ENCODE data around the gene CCDC178.

Gene CCDC178

GRCh38 chr18:32975501-32975900, 465.0 kb downstream of the CCDC178 start:
- no peaks in the 10 kb centered on the region for H3K36me3 ChIP-seq (ENCODE audit: low read depth)
- no peak for TF ChIP-seq CTCF (IDR thresholded peaks at IDR 0.05; ENCODE audit: poor library complexity, severe bottlenecking)
- ATAC-seq (ENCODE audit: low read depth) (no peak), DNase-seq (ENCODE audit: low spot score) (no peak)
- no peak overlapping the region for H3K4me3 ChIP-seq (ENCODE audit: severe bottlenecking)
- H3K27me3 ChIP-seq (ENCODE audit: insufficient read depth, poor library complexity, severe bottlenecking): no peaks in the 10 kb centered on the region
- H3K9me3 ChIP-seq (ENCODE audit: severe bottlenecking): no peaks in the 10 kb centered on the region
- no peak overlapping the region for H3K27ac ChIP-seq (ENCODE audit: poor library complexity, severe bottlenecking)
- H3K4me1 ChIP-seq (ENCODE audit: insufficient read depth, poor library complexity, severe bottlenecking): no peaks in the 10 kb centered on the region

GRCh38 chr18:32975163-32975436, 465.4 kb downstream of the CCDC178 start:
- H3K36me3 ChIP-seq (ENCODE audit: low read depth): no peaks in the 10 kb centered on the region
- no peak for TF ChIP-seq CTCF (IDR thresholded peaks at IDR 0.05; ENCODE audit: poor library complexity, severe bottlenecking)
- ATAC-seq (ENCODE audit: low read depth) (no peak), DNase-seq (ENCODE audit: low spot score) (no peak)
- no peak overlapping the region for H3K27ac ChIP-seq (ENCODE audit: poor library complexity, severe bottlenecking)
- H3K27me3 ChIP-seq (ENCODE audit: insufficient read depth, poor library complexity, severe bottlenecking): no peaks in the 10 kb centered on the region
- H3K9me3 ChIP-seq (ENCODE audit: severe bottlenecking): no peaks in the 10 kb centered on the region
- no peak overlapping the region for H3K4me3 ChIP-seq (ENCODE audit: severe bottlenecking)
- H3K4me1 ChIP-seq (ENCODE audit: insufficient read depth, poor library complexity, severe bottlenecking): no peaks in the 10 kb centered on the region

- Histone ChIP-seq H3K36me3 (ENCODE audit: low read depth) (no peaks in the 10 kb centered on the region), H3K9me3 (ENCODE audit: severe bottlenecking) (no peaks in the 10 kb centered on the region), H3K27ac (ENCODE audit: poor library complexity, severe bottlenecking) (no peak overlapping the region), H3K4me3 (ENCODE audit: severe bottlenecking) (no peak overlapping the region), H3K4me1 (ENCODE audit: insufficient read depth, poor library complexity, severe bottlenecking) (no peaks in the 10 kb centered on the region), H3K27me3 (ENCODE audit: insufficient read depth, poor library complexity, severe bottlenecking) (no peaks in the 10 kb centered on the region)
- ATAC-seq (ENCODE audit: low read depth): no peak
- DNase-seq (ENCODE audit: low spot score): no peak
- no peak for TF ChIP-seq CTCF (IDR thresholded peaks at IDR 0.05; ENCODE audit: poor library complexity, severe bottlenecking)
Observed at GRCh38 chr18:32974421-32975162, 465.9 kb downstream of the CCDC178 start.

GRCh38 chr18:32968248-32968647, 472.3 kb downstream of the CCDC178 start:
- DNase-seq (ENCODE audit: low spot score) (no peak), ATAC-seq (ENCODE audit: low read depth) (no peak)
- Histone ChIP-seq H3K9me3 (ENCODE audit: severe bottlenecking) (no peaks in the 10 kb centered on the region), H3K36me3 (ENCODE audit: low read depth) (no peaks in the 10 kb centered on the region), H3K27ac (ENCODE audit: poor library complexity, severe bottlenecking) (no peak overlapping the region), H3K4me3 (ENCODE audit: severe bottlenecking) (no peak overlapping the region), H3K4me1 (ENCODE audit: insufficient read depth, poor library complexity, severe bottlenecking) (no peaks in the 10 kb centered on the region), H3K27me3 (ENCODE audit: insufficient read depth, poor library complexity, severe bottlenecking) (peaks cover 16% of the 10 kb centered on the region)
- TF ChIP-seq CTCF (IDR thresholded peaks at IDR 0.05; ENCODE audit: poor library complexity, severe bottlenecking): no peak

- no peaks in the 10 kb centered on the region for H3K36me3 ChIP-seq (ENCODE audit: low read depth)
- no peak overlapping the region for H3K4me3 ChIP-seq (ENCODE audit: severe bottlenecking)
- H3K27ac ChIP-seq (ENCODE audit: poor library complexity, severe bottlenecking): no peak overlapping the region
- no peaks in the 10 kb centered on the region for H3K4me1 ChIP-seq (ENCODE audit: insufficient read depth, poor library complexity, severe bottlenecking)
- ATAC-seq (ENCODE audit: low read depth) (no peak), DNase-seq (ENCODE audit: low spot score) (no peak)
- H3K27me3 ChIP-seq (ENCODE audit: insufficient read depth, poor library complexity, severe bottlenecking): peaks cover 16% of the 10 kb centered on the region
- TF ChIP-seq CTCF (IDR thresholded peaks at IDR 0.05; ENCODE audit: poor library complexity, severe bottlenecking): no peak
- no peaks in the 10 kb centered on the region for H3K9me3 ChIP-seq (ENCODE audit: severe bottlenecking)
Observed at GRCh38 chr18:32966141-32966540, 474.4 kb downstream of the CCDC178 start.
